Esophagus mucosa (tissue), 1 donor: ENCODE results near the gene ENKD1. TPM values are rescaled to one million over a fixed set of nuclear protein-coding genes. Genes with fewer than 3 reads are reported as not detected.
"Not testable (repeated sequence)": the region's sequence is repeated elsewhere in the genome, so short reads cannot be mapped to it uniquely, and the experiment has no call there.

ENCODE experiments used
- ATAC-seq: fragments of 200-7000 bp; cut with Tn5 transposase; one replicate; pipeline ENCODE4 v1.9.1; 2020
- total RNA-seq: library from RNA; stranded (reverse); gene quantifications from one replicate; pipeline ENCODE4 v1.2.4, GENCODE V29; 2023
- donor health status: DM: yes; HTN: yes; CAD: no.

The ENKD1 gene
- total RNA-seq = 3.8 TPM

- peak; percentile 40 for ATAC-seq
Observed at GRCh38 chr16:67666559-67667452, at the start of gene ENKD1, which contains the start of gene C16orf86. TSS of gene ENKD1 (minus strand) at chr16:67666750. CDS start at chr16:67666442, 308 bp downstream. TSS of gene C16orf86 (plus strand) at chr16:67666814. CDS start at chr16:67666971, 157 bp downstream.

- ATAC-seq = no peak
Observed at GRCh38 chr16:67716097-67716496, 49.5 kb upstream of the ENKD1 start.

- no peak for ATAC-seq
Observed at GRCh38 chr16:67714522-67714921, 48.0 kb upstream of the ENKD1 start.

GRCh38 chr16:67713647-67714273, 47.2 kb upstream of the ENKD1 start:
- peak; percentile 68 for ATAC-seq

- no peak for ATAC-seq
Observed at GRCh38 chr16:67710607-67711006, 44.1 kb upstream of the ENKD1 start.

GRCh38 chr16:67709050-67709449, 42.5 kb upstream of the ENKD1 start:
- no peak for ATAC-seq

GRCh38 chr16:67708368-67708771, 41.8 kb upstream of the ENKD1 start:
- peak; percentile 87 for ATAC-seq

GRCh38 chr16:67707790-67708189, 41.2 kb upstream of the ENKD1 start:
- ATAC-seq = no peak

GRCh38 chr16:67707210-67707609, 40.7 kb upstream of the ENKD1 start:
- no peak for ATAC-seq

- no peak for ATAC-seq
Observed at GRCh38 chr16:67704110-67704509, 37.6 kb upstream of the ENKD1 start.

GRCh38 chr16:67703626-67704025, 37.1 kb upstream of the ENKD1 start:
- no peak for ATAC-seq

GRCh38 chr16:67702130-67702529, 35.6 kb upstream of the ENKD1 start:
- ATAC-seq = no peak

- ATAC-seq = no peak
Observed at GRCh38 chr16:67701420-67701819, 34.9 kb upstream of the ENKD1 start.

- ATAC-seq = no peak
Observed at GRCh38 chr16:67699265-67699664, 32.7 kb upstream of the ENKD1 start.

GRCh38 chr16:67697422-67698185, 31.1 kb upstream of the ENKD1 start:
- peak; percentile 60 for ATAC-seq

- no peak for ATAC-seq
Observed at GRCh38 chr16:67694611-67695010, 28.1 kb upstream of the ENKD1 start.

- not testable (repeated sequence) for ATAC-seq
Observed at GRCh38 chr16:67693517-67694285, 27.2 kb upstream of the ENKD1 start.

GRCh38 chr16:67685388-67686112, 19.0 kb upstream of the ENKD1 start:
- no peak for ATAC-seq

GRCh38 chr16:67683767-67684166, 17.2 kb upstream of the ENKD1 start:
- ATAC-seq = peak; percentile 84

GRCh38 chr16:67679935-67680897, 13.7 kb upstream of the ENKD1 start:
- ATAC-seq = no peak
